Measurements from ENCODE around the gene IFNA17. TPM values are rescaled to one million over a fixed set of nuclear protein-coding genes. Genes with fewer than 3 reads are reported as not detected.

IFNA17 gene
- total RNA-seq, result not detected

- no peak within 1 kb of the TSS for H3K27ac ChIP-seq
- intact Hi-C loops (cut with DNase I), result no loop called here
- TF ChIP-seq, protein P1, sequence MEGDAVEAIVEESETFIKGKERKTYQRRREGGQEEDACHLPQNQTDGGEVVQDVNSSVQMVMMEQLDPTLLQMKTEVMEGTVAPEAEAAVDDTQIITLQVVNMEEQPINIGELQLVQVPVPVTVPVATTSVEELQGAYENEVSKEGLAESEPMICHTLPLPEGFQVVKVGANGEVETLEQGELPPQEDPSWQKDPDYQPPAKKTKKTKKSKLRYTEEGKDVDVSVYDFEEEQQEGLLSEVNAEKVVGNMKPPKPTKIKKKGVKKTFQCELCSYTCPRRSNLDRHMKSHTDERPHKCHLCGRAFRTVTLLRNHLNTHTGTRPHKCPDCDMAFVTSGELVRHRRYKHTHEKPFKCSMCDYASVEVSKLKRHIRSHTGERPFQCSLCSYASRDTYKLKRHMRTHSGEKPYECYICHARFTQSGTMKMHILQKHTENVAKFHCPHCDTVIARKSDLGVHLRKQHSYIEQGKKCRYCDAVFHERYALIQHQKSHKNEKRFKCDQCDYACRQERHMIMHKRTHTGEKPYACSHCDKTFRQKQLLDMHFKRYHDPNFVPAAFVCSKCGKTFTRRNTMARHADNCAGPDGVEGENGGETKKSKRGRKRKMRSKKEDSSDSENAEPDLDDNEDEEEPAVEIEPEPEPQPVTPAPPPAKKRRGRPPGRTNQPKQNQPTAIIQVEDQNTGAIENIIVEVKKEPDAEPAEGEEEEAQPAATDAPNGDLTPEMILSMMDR (IDR thresholded peaks at IDR 0.05), result no peak
- H3K4me1 ChIP-seq, result no peaks in the 10 kb centered on the region
- DNase-seq (ENCODE audit: low spot score in 2 of 2), result no peak
- no peaks in the 10 kb centered on the region for H3K27me3 ChIP-seq
- no peaks in the 10 kb centered on the region for H3K9me3 ChIP-seq
- H3K36me3 ChIP-seq, result no peaks in the 10 kb centered on the region
- H3K4me3 ChIP-seq, result no peak within 1 kb of the TSS
Observed at GRCh38 chr9:21228122-21228521, at the start of gene IFNA17. Gene IFNA17 (minus strand): TSS chr9:21228222. CDS start chr9:21228173, 49 bp downstream.

- H3K9me3 ChIP-seq, result no peaks in the 10 kb centered on the region
- TF ChIP-seq, protein P1 (IDR thresholded peaks at IDR 0.05), result no peak
- intact Hi-C loops (cut with DNase I), result no loop called here
Observed at GRCh38 chr9:21268347-21268657, 40.3 kb upstream of the IFNA17 start.

DNA sequence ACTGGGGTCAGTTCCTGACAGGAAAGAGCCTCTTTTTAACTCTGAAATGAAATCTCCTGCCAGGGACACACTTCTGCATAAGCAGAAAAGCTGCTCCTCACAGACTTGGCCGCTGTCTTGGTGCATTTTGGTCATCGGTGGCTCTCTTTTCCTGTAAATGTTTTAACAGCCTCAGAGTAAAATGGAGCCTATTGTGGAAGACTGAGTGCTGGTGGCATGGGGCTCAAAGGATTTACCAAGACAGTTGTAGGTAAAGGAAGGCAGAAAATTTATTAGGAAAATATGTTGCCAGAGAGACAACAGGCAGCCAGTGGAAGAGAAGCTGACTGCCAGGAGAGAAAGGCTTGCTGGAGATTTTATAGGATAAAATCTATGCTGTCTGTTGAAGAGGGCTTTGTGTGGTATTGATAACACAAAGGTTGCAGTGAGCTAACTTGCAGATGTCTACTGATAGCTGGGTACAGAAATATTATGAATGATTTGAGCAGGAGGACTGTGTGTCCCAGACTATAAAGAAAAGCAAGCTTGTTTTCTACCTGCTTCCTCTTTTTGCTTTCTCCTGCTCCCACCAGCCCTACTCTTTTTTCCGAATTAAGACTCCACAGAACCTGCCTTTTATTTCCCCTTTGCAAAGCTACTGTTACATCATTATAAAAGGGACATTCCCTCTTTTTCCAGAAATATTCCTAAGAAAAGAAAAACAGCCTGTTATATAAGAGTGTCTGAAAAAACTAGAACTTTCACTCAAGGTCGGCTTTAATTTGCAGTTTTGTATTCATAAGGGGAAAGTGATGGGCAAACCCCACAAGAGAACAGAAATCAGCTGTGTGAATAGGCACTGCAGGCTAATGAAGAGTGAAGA, 39.7 kb upstream of the IFNA17 start:
- no peaks in the 10 kb centered on the region for H3K9me3 ChIP-seq
- no peaks in the 10 kb centered on the region for H3K36me3 ChIP-seq
- no peaks in the 10 kb centered on the region for H3K27me3 ChIP-seq
- H3K4me3 ChIP-seq, result no peak overlapping the region
- no peak for DNase-seq (ENCODE audit: low spot score in 2 of 2)
- no peak overlapping the region for H3K27ac ChIP-seq
- TF ChIP-seq, protein P1 (IDR thresholded peaks at IDR 0.05), result no peak
- H3K4me1 ChIP-seq, result no peaks in the 10 kb centered on the region
- intact Hi-C loops (cut with DNase I), result no loop called here

More at GRCh38 chr9:21268347-21268657, 40.3 kb upstream of the IFNA17 start:
- H3K27ac ChIP-seq, result no peak overlapping the region
- H3K4me1 ChIP-seq, result no peaks in the 10 kb centered on the region
- no peaks in the 10 kb centered on the region for H3K36me3 ChIP-seq
- H3K4me3 ChIP-seq, result no peak overlapping the region
- H3K27me3 ChIP-seq, result no peaks in the 10 kb centered on the region
- DNase-seq (ENCODE audit: low spot score in 2 of 2), result no peak

DNA sequence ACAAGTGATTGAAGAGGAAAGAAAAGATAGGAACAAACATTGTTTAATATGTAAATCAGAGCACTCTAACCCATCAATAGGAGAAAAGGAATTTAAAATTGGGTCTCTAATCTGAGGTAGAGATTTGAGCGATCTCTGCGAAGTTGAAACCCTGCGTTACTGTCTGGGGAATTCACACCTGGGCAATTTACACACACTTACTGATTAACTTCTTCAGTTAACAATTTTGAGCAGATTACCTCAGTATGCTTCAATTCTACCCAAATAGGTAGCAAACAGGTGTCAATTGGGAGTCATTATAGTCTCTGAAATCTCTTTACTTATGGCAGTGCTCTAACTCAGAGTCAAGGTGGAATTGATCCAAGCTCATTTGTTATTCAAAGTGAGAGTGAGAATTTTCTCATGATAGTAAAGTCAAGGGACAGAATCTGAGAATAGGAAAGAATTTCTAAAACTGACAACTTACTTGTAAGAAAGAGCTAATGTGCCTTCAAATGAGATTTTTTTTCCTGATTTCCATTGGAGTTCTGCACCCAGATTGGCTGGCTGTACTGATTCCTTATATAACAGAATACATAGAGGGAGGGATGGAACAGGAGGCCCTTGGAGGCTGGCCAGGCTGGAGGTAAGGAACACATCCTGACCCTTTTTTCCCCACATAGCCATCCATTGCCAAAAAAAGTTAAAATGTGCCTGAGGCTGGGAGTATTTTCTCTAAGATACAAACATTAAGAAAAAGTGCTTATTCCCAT, 38.9 kb upstream of the IFNA17 start:
- TF ChIP-seq, protein P1 (IDR thresholded peaks at IDR 0.05), result no peak
- Histone ChIP-seq H3K27ac (no peak overlapping the region), H3K27me3 (no peaks in the 10 kb centered on the region), H3K4me3 (no peak overlapping the region), H3K4me1 (no peaks in the 10 kb centered on the region), H3K36me3 (no peaks in the 10 kb centered on the region), H3K9me3 (no peaks in the 10 kb centered on the region)
- intact Hi-C loops (cut with DNase I), result no loop called here
- no peak for DNase-seq (ENCODE audit: low spot score in 2 of 2)

- Histone ChIP-seq H3K36me3 (no peaks in the 10 kb centered on the region), H3K4me1 (no peaks in the 10 kb centered on the region), H3K4me3 (no peak overlapping the region), H3K9me3 (no peaks in the 10 kb centered on the region), H3K27me3 (no peaks in the 10 kb centered on the region), H3K27ac (no peak overlapping the region)
- no peak for DNase-seq (ENCODE audit: low spot score in 2 of 2)
- TF ChIP-seq, protein P1 (IDR thresholded peaks at IDR 0.05), result no peak
- intact Hi-C loops (cut with DNase I), result no loop called here
Observed at GRCh38 chr9:21265421-21266189, 37.6 kb upstream of the IFNA17 start.
